ENCODE results near the gene WDR13. TPM values are rescaled to one million over a fixed set of nuclear protein-coding genes. Genes with fewer than 3 reads are reported as not detected.

WDR13 gene
- total and polyA plus RNA-seq, 5 donors from 2014 or later, result 33.4 to 53.7 (median 45.8) TPM

DNA sequence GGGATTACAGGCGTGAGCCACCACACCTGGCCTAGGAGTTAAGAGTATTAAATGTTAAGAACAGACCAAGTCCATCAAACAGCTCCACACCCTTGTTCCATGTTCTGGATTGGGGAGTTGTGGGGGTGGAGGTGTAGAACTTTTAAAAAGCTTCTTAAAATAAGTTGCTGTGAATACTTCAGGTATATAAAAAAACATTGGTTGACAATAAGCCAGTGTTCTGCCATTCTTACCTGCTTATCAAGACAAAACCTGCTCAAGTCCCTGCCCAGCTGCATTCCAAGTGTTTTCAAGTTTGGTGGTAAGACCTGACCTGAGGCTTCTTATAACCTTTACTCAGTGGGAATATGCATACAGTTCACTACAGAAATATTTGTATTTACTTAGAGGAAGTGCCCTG is 16.6 kb upstream of the WDR13 start:
- Mint-ChIP-seq H3K27ac (peak overlapping the region in 1 of 3 donors; percentile 31), H3K4me1 (peaks cover 0 to 15% (median 3%) of the 10 kb centered on the region in 4 donors)

DNA sequence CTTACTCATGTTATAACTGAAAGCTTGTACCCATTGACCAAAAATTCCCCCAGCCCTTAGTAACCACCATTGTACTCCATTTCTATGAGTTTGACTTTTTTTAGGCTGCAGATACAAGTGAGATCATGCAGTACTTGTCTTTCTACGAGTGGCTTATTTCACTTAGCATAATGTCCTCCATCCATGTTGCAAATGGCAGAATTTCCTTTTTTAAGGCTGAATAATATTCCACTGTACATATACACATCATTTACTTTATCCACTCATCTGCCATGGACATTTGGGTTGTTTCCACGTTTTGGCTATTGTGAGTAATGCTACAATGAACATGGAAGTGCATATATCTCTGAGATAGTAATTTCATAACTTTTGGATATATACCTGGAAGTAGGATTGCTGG is 12.6 kb upstream of the WDR13 start:
- no peaks in the 10 kb centered on the region for H3K27me3 Mint-ChIP-seq
- peaks cover 0 to 3% (median 0%) of the 10 kb centered on the region in 4 donors for H3K4me1 Mint-ChIP-seq
- Histone ChIP-seq H3K27me3 (ENCODE audit: control insufficient read depth, insufficient read depth, low read length) (no peaks in the 10 kb centered on the region), H3K4me1 (ENCODE audit: control insufficient read depth, insufficient read depth, low read length, poor library complexity, severe bottlenecking) (no peaks in the 10 kb centered on the region), H3K27ac (ENCODE audit: insufficient read depth, low read length, poor library complexity, severe bottlenecking) (no peak overlapping the region), H3K4me3 (ENCODE audit: low read depth, low read length) (no peak overlapping the region), H3K9me3 (ENCODE audit: control insufficient read depth in 2 of 2, low read length in 2 of 2) (no peaks in the 10 kb centered on the region), H3K36me3 (ENCODE audit: control insufficient read depth, insufficient read depth, low read length) (peaks cover 2% of the 10 kb centered on the region)
- no peaks in the 10 kb centered on the region for H3K9me3 Mint-ChIP-seq
- DNase-seq, result no peak
- H3K36me3 Mint-ChIP-seq, result no peaks in the 10 kb centered on the region
- H3K27ac Mint-ChIP-seq, result no peak overlapping the region
- no peak for ATAC-seq (ENCODE audit: low read depth in 2 of 2)
- H3K4me3 Mint-ChIP-seq, result no peak overlapping the region

More for the DNA sequence above, 16.6 kb upstream of the WDR13 start:
- H3K27me3 Mint-ChIP-seq, result no peaks in the 10 kb centered on the region
- Histone ChIP-seq H3K36me3 (ENCODE audit: control insufficient read depth, insufficient read depth, low read length) (peaks cover 31% of the 10 kb centered on the region), H3K9me3 (ENCODE audit: control insufficient read depth in 2 of 2, low read length in 2 of 2) (no peaks in the 10 kb centered on the region), H3K27ac (ENCODE audit: insufficient read depth, low read length, poor library complexity, severe bottlenecking) (no peak overlapping the region), H3K4me1 (ENCODE audit: control insufficient read depth, insufficient read depth, low read length, poor library complexity, severe bottlenecking) (peaks cover 7% of the 10 kb centered on the region), H3K27me3 (ENCODE audit: control insufficient read depth, insufficient read depth, low read length) (no peaks in the 10 kb centered on the region), H3K4me3 (ENCODE audit: low read depth, low read length) (no peak overlapping the region)
- ATAC-seq (ENCODE audit: low read depth in 2 of 2), result no peak
- peaks cover 5% of the 10 kb centered on the region for H3K36me3 Mint-ChIP-seq
- H3K4me3 Mint-ChIP-seq, result no peak overlapping the region
- DNase-seq, result no peak
- no peaks in the 10 kb centered on the region for H3K9me3 Mint-ChIP-seq

DNA sequence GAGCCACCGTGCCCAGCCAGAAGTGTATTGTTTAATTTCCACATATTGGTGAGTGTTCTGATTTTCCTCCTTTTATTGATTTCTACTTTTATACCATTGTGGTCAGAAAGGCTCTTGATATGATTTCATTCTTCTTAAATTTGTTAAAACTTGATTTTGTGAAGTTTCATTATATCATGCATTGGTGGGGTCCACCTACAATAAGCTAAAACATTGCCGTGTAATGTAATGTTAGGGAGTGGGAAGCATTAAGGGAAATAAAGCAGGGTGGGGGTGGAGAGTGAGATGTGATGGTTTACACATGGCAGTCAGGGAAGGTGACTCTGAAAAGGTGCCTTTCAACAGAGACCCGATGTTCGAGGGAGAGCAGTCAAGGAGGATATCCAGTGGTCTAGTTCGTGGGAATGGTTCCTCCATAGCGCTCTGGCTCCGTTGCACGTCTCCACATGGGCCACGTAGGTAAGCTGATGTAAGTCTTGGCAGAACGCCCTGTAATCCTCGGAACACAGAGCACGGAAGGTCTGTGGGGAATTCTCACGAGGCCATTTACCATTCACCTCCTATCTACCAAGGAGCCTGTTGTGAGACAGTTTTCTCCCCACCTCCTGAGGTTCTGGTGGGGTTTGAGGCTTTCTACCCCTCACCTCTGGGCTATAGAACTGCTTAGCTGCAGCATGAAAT is 7.7 kb upstream of the WDR13 start:
- Mint-ChIP-seq H3K4me1 (no peaks in the 10 kb centered on the region), H3K36me3 (no peaks in the 10 kb centered on the region), H3K27ac (no peak overlapping the region), H3K4me3 (no peak overlapping the region), H3K9me3 (no peaks in the 10 kb centered on the region), H3K27me3 (no peaks in the 10 kb centered on the region)
- H3K4me3 ChIP-seq (ENCODE audit: low read depth, low read length), result no peak overlapping the region
- ATAC-seq (ENCODE audit: low read depth in 2 of 2), result no peak
- no peak overlapping the region for H3K27ac ChIP-seq (ENCODE audit: insufficient read depth, low read length, poor library complexity, severe bottlenecking)
- no peaks in the 10 kb centered on the region for H3K9me3 ChIP-seq (ENCODE audit: control insufficient read depth in 2 of 2, low read length in 2 of 2)
- H3K36me3 ChIP-seq (ENCODE audit: control insufficient read depth, insufficient read depth, low read length), result no peaks in the 10 kb centered on the region
- H3K27me3 ChIP-seq (ENCODE audit: control insufficient read depth, insufficient read depth, low read length), result no peaks in the 10 kb centered on the region
- no peak for DNase-seq
- no peaks in the 10 kb centered on the region for H3K4me1 ChIP-seq (ENCODE audit: control insufficient read depth, insufficient read depth, low read length, poor library complexity, severe bottlenecking)

DNA sequence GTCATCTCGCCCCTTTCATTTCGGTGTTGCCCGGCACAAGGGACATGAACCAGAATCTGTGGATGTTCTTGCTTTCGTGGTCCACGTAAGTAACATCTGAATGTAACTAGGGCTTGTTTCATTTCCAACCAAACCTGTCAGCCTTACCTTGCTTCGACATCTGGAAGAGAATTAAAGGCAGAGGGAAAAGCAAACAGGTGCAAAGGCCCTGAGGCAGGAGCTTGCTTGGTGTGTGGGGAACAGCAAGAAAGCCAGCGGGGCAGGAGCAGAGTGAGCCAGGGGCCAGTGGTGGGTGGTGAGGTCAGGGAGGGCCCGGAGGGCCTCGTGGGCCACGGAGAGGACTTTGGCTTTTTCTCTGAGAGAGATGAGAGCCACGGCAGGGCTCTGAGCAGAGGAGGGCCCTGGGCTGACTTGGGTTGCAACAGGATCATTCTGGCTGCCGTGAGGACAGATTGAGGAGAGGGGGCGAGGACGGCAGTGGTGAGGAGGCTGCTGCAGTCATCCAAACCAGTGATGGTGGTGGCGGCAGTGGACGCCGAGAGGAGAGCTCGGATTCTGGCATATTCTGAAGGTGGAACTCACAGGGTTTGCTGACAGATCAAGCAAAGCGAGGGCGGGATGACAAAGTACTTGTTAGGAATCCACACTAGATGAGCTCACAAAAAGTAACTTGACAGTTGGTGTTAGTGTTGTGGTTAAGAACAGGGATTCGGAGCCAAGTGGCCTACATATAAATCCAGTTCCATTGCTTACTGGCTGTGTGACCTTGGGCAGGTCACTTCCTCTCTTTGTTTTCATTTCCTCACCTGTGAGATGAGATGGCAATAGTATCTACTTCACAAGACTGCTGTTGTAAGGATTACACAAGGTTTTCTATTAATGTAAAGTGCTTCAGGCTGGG is 6.8 kb upstream of the WDR13 start:
- H3K27ac Mint-ChIP-seq, result no peak overlapping the region

DNA sequence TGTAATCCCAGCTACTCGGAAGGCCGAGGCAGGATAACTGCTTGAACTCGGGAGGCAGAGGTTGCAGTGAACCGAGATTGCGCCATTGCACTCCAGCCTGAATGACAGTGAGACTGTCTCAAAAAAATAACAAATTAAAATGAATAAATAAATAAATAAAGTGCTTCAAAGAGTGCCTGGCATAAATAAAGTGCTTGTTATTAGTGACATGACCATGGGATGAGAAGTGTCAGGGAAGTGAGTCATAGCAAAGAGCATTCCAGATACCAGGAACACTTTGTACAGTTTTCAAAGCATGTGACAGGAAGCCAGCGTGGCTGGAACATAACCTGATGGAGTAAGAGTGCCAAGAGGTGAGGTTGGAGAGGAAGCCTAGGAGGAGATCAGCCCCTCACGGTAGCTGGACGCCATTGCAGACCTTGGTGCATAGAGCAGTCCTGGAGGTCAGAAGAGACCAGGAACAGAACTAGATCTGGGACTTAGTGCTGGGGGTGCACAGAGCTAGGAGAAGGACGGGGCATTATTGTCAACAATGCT is 6.0 kb upstream of the WDR13 start:
- no peaks in the 10 kb centered on the region for H3K4me1 Mint-ChIP-seq
- Histone ChIP-seq H3K27me3 (ENCODE audit: control insufficient read depth, insufficient read depth, low read length) (no peaks in the 10 kb centered on the region), H3K27ac (ENCODE audit: insufficient read depth, low read length, poor library complexity, severe bottlenecking) (no peak overlapping the region), H3K36me3 (ENCODE audit: control insufficient read depth, insufficient read depth, low read length) (no peaks in the 10 kb centered on the region), H3K4me1 (ENCODE audit: control insufficient read depth, insufficient read depth, low read length, poor library complexity, severe bottlenecking) (no peaks in the 10 kb centered on the region), H3K4me3 (ENCODE audit: low read depth, low read length) (no peak overlapping the region), H3K9me3 (ENCODE audit: control insufficient read depth in 2 of 2, low read length in 2 of 2) (no peaks in the 10 kb centered on the region)
- no peaks in the 10 kb centered on the region for H3K36me3 Mint-ChIP-seq
- no peak for ATAC-seq (ENCODE audit: low read depth in 2 of 2)
- H3K9me3 Mint-ChIP-seq, result no peaks in the 10 kb centered on the region
- H3K27me3 Mint-ChIP-seq, result no peaks in the 10 kb centered on the region
- DNase-seq, result no peak
- peak overlapping the region in 1 of 4 donors; percentile 30 for H3K4me3 Mint-ChIP-seq
- H3K27ac Mint-ChIP-seq, result no peak overlapping the region

More for the DNA sequence above, 6.8 kb upstream of the WDR13 start:
- no peak overlapping the region for H3K27ac ChIP-seq (ENCODE audit: insufficient read depth, low read length, poor library complexity, severe bottlenecking)
- Mint-ChIP-seq H3K4me3 (no peak overlapping the region), H3K36me3 (no peaks in the 10 kb centered on the region), H3K27me3 (no peaks in the 10 kb centered on the region), H3K4me1 (no peaks in the 10 kb centered on the region), H3K9me3 (no peaks in the 10 kb centered on the region)
- no peaks in the 10 kb centered on the region for H3K4me1 ChIP-seq (ENCODE audit: control insufficient read depth, insufficient read depth, low read length, poor library complexity, severe bottlenecking)
- no peaks in the 10 kb centered on the region for H3K9me3 ChIP-seq (ENCODE audit: control insufficient read depth in 2 of 2, low read length in 2 of 2)
- no peak for DNase-seq
- H3K27me3 ChIP-seq (ENCODE audit: control insufficient read depth, insufficient read depth, low read length), result no peaks in the 10 kb centered on the region
- no peak for ATAC-seq (ENCODE audit: low read depth in 2 of 2)
- H3K4me3 ChIP-seq (ENCODE audit: low read depth, low read length), result no peak overlapping the region
- H3K36me3 ChIP-seq (ENCODE audit: control insufficient read depth, insufficient read depth, low read length), result no peaks in the 10 kb centered on the region

DNA sequence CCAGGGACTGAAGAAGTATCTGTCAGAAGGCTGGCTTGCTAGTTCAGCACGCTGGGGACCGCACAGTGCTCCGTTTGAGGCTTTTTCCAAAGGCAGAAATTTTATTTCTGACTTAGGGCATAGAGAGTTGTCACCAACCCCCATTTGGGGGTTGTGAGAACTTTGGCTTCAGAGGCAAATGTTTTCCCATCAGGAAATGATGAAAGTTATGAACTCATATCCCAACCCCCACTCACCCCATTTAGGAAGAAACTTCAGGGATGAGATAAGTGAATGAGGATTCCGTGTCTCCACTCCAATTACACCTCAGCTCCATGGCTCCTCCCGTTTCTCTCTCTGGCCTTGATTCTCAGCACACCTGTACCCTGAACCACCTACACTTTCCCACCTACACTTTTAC is 4.3 kb upstream of the WDR13 start:
- H3K27me3 ChIP-seq (ENCODE audit: control insufficient read depth, insufficient read depth, low read length), result no peaks in the 10 kb centered on the region
- Mint-ChIP-seq H3K27me3 (no peaks in the 10 kb centered on the region), H3K4me3 (no peak overlapping the region), H3K4me1 (peaks cover 0 to 10% (median 6%) of the 10 kb centered on the region in 4 donors), H3K9me3 (no peaks in the 10 kb centered on the region), H3K27ac (no peak overlapping the region), H3K36me3 (no peaks in the 10 kb centered on the region)
- no peak overlapping the region for H3K4me3 ChIP-seq (ENCODE audit: low read depth, low read length)
- H3K36me3 ChIP-seq (ENCODE audit: control insufficient read depth, insufficient read depth, low read length), result no peaks in the 10 kb centered on the region
- H3K27ac ChIP-seq (ENCODE audit: insufficient read depth, low read length, poor library complexity, severe bottlenecking), result no peak overlapping the region
- no peaks in the 10 kb centered on the region for H3K4me1 ChIP-seq (ENCODE audit: control insufficient read depth, insufficient read depth, low read length, poor library complexity, severe bottlenecking)
- DNase-seq (no peak), ATAC-seq (ENCODE audit: low read depth in 2 of 2) (no peak)
- no peaks in the 10 kb centered on the region for H3K9me3 ChIP-seq (ENCODE audit: control insufficient read depth in 2 of 2, low read length in 2 of 2)

DNA sequence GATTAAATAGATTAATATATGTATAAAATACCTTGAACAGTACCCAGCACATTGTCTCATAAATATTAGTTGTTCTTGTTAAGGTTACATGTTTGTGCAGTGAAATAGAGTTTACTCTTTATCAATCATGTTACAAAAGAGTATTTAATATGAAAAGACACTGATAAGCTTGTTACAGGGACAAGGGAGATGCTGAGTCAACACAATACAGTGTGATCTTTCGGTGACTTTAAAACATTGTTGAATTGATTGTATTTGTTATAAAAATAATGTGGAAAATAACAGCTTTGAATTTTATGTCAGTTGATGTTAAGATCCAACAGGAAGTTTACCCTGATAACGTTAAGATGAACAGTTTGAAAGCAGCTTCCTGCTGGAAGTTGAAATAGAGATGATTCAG is 1.4 kb upstream of the WDR13 start:
- no peaks in the 10 kb centered on the region for H3K9me3 ChIP-seq (ENCODE audit: control insufficient read depth in 2 of 2, low read length in 2 of 2)
- no peaks in the 10 kb centered on the region for H3K27me3 ChIP-seq (ENCODE audit: control insufficient read depth, insufficient read depth, low read length)
- no peak overlapping the region for H3K27ac ChIP-seq (ENCODE audit: insufficient read depth, low read length, poor library complexity, severe bottlenecking)
- no peak overlapping the region for H3K4me3 ChIP-seq (ENCODE audit: low read depth, low read length)
- H3K4me3 Mint-ChIP-seq, result no peak overlapping the region
- H3K36me3 ChIP-seq (ENCODE audit: control insufficient read depth, insufficient read depth, low read length), result no peaks in the 10 kb centered on the region
- DNase-seq, result no peak
- H3K4me1 Mint-ChIP-seq, result peaks cover 0 to 16% (median 7%) of the 10 kb centered on the region in 4 donors
- H3K27ac Mint-ChIP-seq, result no peak overlapping the region
- no peaks in the 10 kb centered on the region for H3K4me1 ChIP-seq (ENCODE audit: control insufficient read depth, insufficient read depth, low read length, poor library complexity, severe bottlenecking)
- no peaks in the 10 kb centered on the region for H3K9me3 Mint-ChIP-seq
- no peaks in the 10 kb centered on the region for H3K36me3 Mint-ChIP-seq
- no peak for ATAC-seq (ENCODE audit: low read depth in 2 of 2)
- no peaks in the 10 kb centered on the region for H3K27me3 Mint-ChIP-seq

Data from CD4-positive, CD25-positive, alpha-beta regulatory T cell (primary cell).